B cell (primary cell): ENCODE measurements around the gene CRIM1.

ENCODE experiments used
- EZH2 ChIP-seq: IDR thresholded peaks from 2 replicates; pipeline ENCODE4 v1.6.1; 2012; ENCODE audit warnings: borderline replicate concordance, low read depth, mild to moderate bottlenecking, moderate library complexity, low read length; ENCODE audit not compliant: insufficient read depth, poor library complexity, severe bottlenecking
- TF ChIP-seq, protein P1 (sequence below): fragments of 200-600 bp; IDR thresholded peaks from one replicate; pipeline ENCODE4 v1.8.0; 2022; ENCODE audit warnings: antibody characterized with exemption, mild to moderate bottlenecking

DNA sequence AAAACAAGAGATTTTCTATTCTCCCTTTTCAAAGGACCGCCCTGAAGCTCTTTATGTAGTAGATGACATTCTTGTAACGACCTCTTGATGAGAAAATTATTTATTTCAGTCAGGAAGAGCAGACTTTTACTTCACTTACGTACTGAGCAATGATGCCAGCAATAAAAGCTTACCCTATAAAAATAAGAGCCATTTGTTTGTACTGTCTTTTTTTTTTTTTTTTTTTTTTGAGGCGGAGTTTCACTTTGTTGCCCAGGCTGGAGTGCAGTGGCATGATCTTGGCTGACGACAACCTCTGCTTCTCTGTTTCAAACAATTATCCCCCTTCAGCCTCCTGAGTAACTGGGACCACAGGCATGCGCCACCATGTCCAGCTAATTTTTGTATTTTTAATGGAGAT lies 39.2 kb downstream of the CRIM1 start:
- TF ChIP-seq, protein P1, sequence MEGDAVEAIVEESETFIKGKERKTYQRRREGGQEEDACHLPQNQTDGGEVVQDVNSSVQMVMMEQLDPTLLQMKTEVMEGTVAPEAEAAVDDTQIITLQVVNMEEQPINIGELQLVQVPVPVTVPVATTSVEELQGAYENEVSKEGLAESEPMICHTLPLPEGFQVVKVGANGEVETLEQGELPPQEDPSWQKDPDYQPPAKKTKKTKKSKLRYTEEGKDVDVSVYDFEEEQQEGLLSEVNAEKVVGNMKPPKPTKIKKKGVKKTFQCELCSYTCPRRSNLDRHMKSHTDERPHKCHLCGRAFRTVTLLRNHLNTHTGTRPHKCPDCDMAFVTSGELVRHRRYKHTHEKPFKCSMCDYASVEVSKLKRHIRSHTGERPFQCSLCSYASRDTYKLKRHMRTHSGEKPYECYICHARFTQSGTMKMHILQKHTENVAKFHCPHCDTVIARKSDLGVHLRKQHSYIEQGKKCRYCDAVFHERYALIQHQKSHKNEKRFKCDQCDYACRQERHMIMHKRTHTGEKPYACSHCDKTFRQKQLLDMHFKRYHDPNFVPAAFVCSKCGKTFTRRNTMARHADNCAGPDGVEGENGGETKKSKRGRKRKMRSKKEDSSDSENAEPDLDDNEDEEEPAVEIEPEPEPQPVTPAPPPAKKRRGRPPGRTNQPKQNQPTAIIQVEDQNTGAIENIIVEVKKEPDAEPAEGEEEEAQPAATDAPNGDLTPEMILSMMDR = no peak
- no peak for TF ChIP-seq EZH2
